GM12878 (cell line): ENCODE measurements around the gene ZFP36. TPM values are rescaled to one million over a fixed set of nuclear protein-coding genes. Genes with fewer than 3 reads are reported as not detected.

Experiments
- ATF7 ChIP-seq: fragments of 450-650 bp; IDR thresholded peaks from 2 replicates; pipeline ENCODE4 v1.6.1; 2016; ENCODE audit warnings: low read depth, mild to moderate bottlenecking
- BHLHE40 ChIP-seq, 2 experiments: fragments of 450-650 bp in 1 of 2; IDR thresholded peaks; 2 replicates each; pipeline ENCODE4 v1.6.1; 2011 to 2017; ENCODE audit warnings: low read depth in 2 of 2, borderline replicate concordance in 1 of 2, improper control_type of control experiment in 1 of 2, low read length in 1 of 2, mild to moderate bottlenecking in 1 of 2
- CHD2 ChIP-seq: IDR thresholded peaks from 2 replicates; pipeline ENCODE4 v1.6.1; 2011; ENCODE audit warnings: low read depth, low read length, improper control_type of control experiment, borderline replicate concordance
- CREB1 ChIP-seq: IDR thresholded peaks from 2 replicates; pipeline ENCODE4 v1.6.1; 2012; ENCODE audit warnings: low read depth, mild to moderate bottlenecking, inconsistent platforms
- DPF2 ChIP-seq: fragments of 450-650 bp; IDR thresholded peaks from 2 replicates; pipeline ENCODE4 v1.6.1; 2017; ENCODE audit warnings: mild to moderate bottlenecking
- ESRRA ChIP-seq: IDR thresholded peaks from 2 replicates; pipeline ENCODE4 v1.6.1; 2012; ENCODE audit warnings: mild to moderate bottlenecking, low read length, improper control_type of control experiment
- ETV6 ChIP-seq, 2 experiments: fragments of 450-650 bp in 1 of 2; IDR thresholded peaks in 1 of 2; conservative IDR thresholded peaks in 1 of 2; 2 replicates each; pipeline ENCODE4 v1.6.1; 2014; ENCODE audit warnings: antibody characterized with exemption in 1 of 2, borderline replicate concordance in 1 of 2, low read depth in 1 of 2, mild to moderate bottlenecking in 1 of 2, moderate library complexity in 1 of 2
- FOXM1 ChIP-seq: IDR thresholded peaks from 2 replicates; pipeline ENCODE4 v1.6.1; 2012; ENCODE audit warnings: low read depth, mild to moderate bottlenecking, inconsistent platforms, low read length, moderate library complexity
- IKZF1 ChIP-seq: fragments of 450-650 bp; conservative IDR thresholded peaks from 2 replicates; pipeline ENCODE4 v1.6.1; 2017; ENCODE audit warnings: antibody characterized with exemption, mild to moderate bottlenecking
- IRF4 ChIP-seq: IDR thresholded peaks from 2 replicates; pipeline ENCODE4 v1.6.1; 2011; ENCODE audit warnings: low read depth, low read length
- JUNB ChIP-seq: IDR thresholded peaks from 2 replicates; pipeline ENCODE4 v1.6.1; 2016; ENCODE audit warnings: antibody characterized with exemption, mild to moderate bottlenecking
- MEF2A ChIP-seq: IDR thresholded peaks from 2 replicates; pipeline ENCODE4 v1.6.1; 2011; ENCODE audit warnings: low read depth, mild to moderate bottlenecking, low read length, moderate library complexity; ENCODE audit not compliant: insufficient read depth
- MTA2 ChIP-seq: fragments of 450-650 bp; IDR thresholded peaks from 2 replicates; pipeline ENCODE4 v1.6.1; 2016; ENCODE audit warnings: low read depth, mild to moderate bottlenecking, moderate library complexity
- NFYB ChIP-seq: IDR thresholded peaks from 2 replicates; pipeline ENCODE4 v1.6.1; 2011; ENCODE audit warnings: low read depth, mild to moderate bottlenecking, low read length, improper control_type of control experiment, moderate library complexity; ENCODE audit not compliant: insufficient read depth
- NR2C1 ChIP-seq: fragments of 450-650 bp; IDR thresholded peaks from 2 replicates; pipeline ENCODE4 v1.6.1; 2017; ENCODE audit warnings: antibody characterized with exemption, mild to moderate bottlenecking, moderate library complexity
- NR2F1 ChIP-seq: fragments of 450-650 bp; conservative IDR thresholded peaks from 2 replicates; pipeline ENCODE4 v1.6.1; 2017; ENCODE audit warnings: mild to moderate bottlenecking
- PAX5 ChIP-seq: IDR thresholded peaks from 2 replicates; pipeline ENCODE4 v1.6.1; 2011; ENCODE audit warnings: low read depth, low read length, borderline replicate concordance
- PML ChIP-seq: IDR thresholded peaks from 2 replicates; pipeline ENCODE4 v1.6.1; 2012; ENCODE audit warnings: low read length, inconsistent platforms
- POLR2A ChIP-seq: IDR thresholded peaks from 2 replicates; pipeline ENCODE4 v1.6.1; 2011; ENCODE audit warnings: low read depth, mild to moderate bottlenecking, low read length
- POLR2AphosphoS5 ChIP-seq: IDR thresholded peaks from 2 replicates; pipeline ENCODE4 v1.6.1; 2011; ENCODE audit warnings: mild to moderate bottlenecking, low read length, inconsistent platforms
- RBBP5 ChIP-seq: fragments of 200-600 bp; sonication (generic); conservative IDR thresholded peaks from 2 replicates; pipeline ENCODE4 v1.6.1; 2016
- RFX5 ChIP-seq: IDR thresholded peaks from 2 replicates; pipeline ENCODE4 v1.6.1; 2011; ENCODE audit warnings: low read depth, low read length, improper control_type of control experiment
- SMARCA5 ChIP-seq: fragments of 450-650 bp; IDR thresholded peaks from 2 replicates; pipeline ENCODE4 v1.6.1; 2017; ENCODE audit warnings: mild to moderate bottlenecking
- TCF12 ChIP-seq: IDR thresholded peaks from 2 replicates; pipeline ENCODE4 v1.6.1; 2011; ENCODE audit warnings: low read depth, mild to moderate bottlenecking, low read length
- ZBED1 ChIP-seq: IDR thresholded peaks from 2 replicates; pipeline ENCODE4 v1.6.1; 2016; ENCODE audit warnings: borderline replicate concordance
- polyA plus RNA-seq, 11 experiments: library from polyadenylated mRNA; depleted of rRNA in 4 of 11; unstranded in 6 of 11; stranded (reverse) in 5 of 11; fragments of >200 nt; fragmentation: Nextera tagmentation in 4 of 11; fragmentation: Illumina TruSeq in 1 of 11; extraction: Ambion mirVana in 4 of 11; extraction: Trizol in 1 of 11; gene quantifications; 1 replicate in 1 of 11; 2 replicates in 10 of 11; pipeline versions ENCODE4 v1.2.1 to v1.2.3, GENCODE V29; 2011 to 2016; ENCODE audit warnings: inconsistent platforms in 2 of 11, missing spikeins in 2 of 11, low read depth in 1 of 11
- total RNA-seq, 4 experiments: library from RNA; depleted of rRNA in 3 of 4; stranded (reverse); fragments of >200 nt in 3 of 4; fragmentation: Illumina TruSeq in 1 of 4; extraction: Trizol in 1 of 4; gene quantifications; 2 replicates each; pipeline versions ENCODE4 v1.2.1 to v1.2.3, GENCODE V29; 2013 to 2021
- TF ChIP-seq, protein P1 (sequence below): fragments of 150-350 bp; IDR thresholded peaks from 2 replicates; pipeline ENCODE4 v1.6.1; 2014; ENCODE audit warnings: mild to moderate bottlenecking, low read depth, low read length
- TF ChIP-seq, protein P2 (sequence below): IDR thresholded peaks from 2 replicates; pipeline ENCODE4 v1.6.1; 2011; ENCODE audit warnings: borderline replicate concordance, low read depth, mild to moderate bottlenecking, moderate library complexity, mixed read lengths, low read length; ENCODE audit not compliant: insufficient read depth; ENCODE audit errors: extremely low read length
- TF ChIP-seq, protein P3 (sequence below): IDR thresholded peaks from 2 replicates; pipeline ENCODE4 v1.6.1; 2012; ENCODE audit warnings: low read length, inconsistent platforms

The ZFP36 gene
- total and polyA plus RNA-seq, 10 of the 15 experiments (the other 5 are each of a cell fraction or from before 2014, with no cell fraction given), result 5.3 to 55.0 (median 18.1) TPM

DNA sequence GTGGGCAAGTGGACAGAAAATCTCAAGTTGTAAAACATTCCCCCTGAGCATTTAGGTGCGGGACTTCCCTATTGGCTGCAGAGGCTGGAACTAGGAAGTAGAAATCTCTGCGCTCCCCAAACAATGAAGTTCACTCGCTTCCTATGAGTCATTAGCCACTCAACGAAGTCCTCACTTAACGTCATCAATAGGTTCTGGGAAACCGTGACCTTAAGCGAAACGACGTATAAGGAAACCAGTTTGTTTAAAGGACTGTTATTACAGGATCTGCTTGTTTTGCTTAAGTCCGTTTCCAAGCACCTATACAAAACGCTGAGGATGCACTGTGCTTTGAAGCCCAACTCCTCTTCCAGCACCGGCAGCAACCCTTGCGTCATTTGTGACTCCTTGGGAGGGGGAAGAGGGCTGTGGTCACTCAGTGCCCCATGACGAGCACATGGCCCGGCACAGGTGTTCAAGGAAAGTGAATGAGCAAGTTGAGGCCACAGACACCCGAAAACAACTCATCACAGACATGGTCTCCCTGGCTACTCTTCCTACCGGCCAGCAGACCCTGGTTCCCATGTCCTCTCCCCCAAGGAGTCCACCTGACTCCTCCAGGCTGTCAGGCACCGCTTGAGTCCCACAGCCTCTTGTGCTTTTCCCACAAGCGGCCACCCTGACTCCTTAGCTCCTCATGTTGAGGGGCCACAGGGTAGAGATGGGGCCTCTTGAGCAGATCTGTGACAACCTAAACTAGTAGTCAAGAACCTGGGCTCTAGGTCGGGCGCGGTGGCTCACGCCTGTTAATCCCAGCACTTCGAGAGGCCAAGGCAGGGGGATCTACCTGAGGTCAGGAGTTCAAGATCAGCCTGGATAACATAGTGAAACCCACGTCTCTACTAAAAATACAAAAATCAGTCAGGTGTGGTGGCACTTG is 24.3 kb downstream of the ZFP36 start (continued):
- peak; percentile 80; the same call in 1 of the 2 replicates for TF ChIP-seq TCF12
- TF ChIP-seq NR2F1, result peak; percentile 10; the same call in 1 of the 2 replicates
- peak; percentile 75; the same call in 1 of the 2 replicates for TF ChIP-seq RBBP5
- TF ChIP-seq ESRRA, result no peak
- peak in 1 of 2 experiments; percentile 80; a peak in 2 of 4 replicates for TF ChIP-seq ETV6 (conservative IDR thresholded peaks at IDR 0.05 in 1 of 2, IDR thresholded peaks at IDR 0.05 in 1 of 2; ENCODE audit: borderline replicate concordance in 1 of 2, low read depth in 1 of 2)
- TF ChIP-seq, protein P1, sequence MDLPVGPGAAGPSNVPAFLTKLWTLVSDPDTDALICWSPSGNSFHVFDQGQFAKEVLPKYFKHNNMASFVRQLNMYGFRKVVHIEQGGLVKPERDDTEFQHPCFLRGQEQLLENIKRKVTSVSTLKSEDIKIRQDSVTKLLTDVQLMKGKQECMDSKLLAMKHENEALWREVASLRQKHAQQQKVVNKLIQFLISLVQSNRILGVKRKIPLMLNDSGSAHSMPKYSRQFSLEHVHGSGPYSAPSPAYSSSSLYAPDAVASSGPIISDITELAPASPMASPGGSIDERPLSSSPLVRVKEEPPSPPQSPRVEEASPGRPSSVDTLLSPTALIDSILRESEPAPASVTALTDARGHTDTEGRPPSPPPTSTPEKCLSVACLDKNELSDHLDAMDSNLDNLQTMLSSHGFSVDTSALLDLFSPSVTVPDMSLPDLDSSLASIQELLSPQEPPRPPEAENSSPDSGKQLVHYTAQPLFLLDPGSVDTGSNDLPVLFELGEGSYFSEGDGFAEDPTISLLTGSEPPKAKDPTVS, result no peak
- no peak for TF ChIP-seq NR2C1
- peak in 1 of 2 experiments; percentile 49; a peak in 1 of 4 replicates for TF ChIP-seq BHLHE40 (IDR thresholded peaks at IDR 0.05; ENCODE audit: borderline replicate concordance in 1 of 2, low read depth in 2 of 2, low read length in 1 of 2)
- TF ChIP-seq, protein P2, sequence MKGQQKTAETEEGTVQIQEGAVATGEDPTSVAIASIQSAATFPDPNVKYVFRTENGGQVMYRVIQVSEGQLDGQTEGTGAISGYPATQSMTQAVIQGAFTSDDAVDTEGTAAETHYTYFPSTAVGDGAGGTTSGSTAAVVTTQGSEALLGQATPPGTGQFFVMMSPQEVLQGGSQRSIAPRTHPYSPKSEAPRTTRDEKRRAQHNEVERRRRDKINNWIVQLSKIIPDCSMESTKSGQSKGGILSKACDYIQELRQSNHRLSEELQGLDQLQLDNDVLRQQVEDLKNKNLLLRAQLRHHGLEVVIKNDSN, result no peak
- TF ChIP-seq IRF4, result peak; percentile 66; the same call in 1 of the 2 replicates
- no peak for TF ChIP-seq RFX5
- TF ChIP-seq POLR2AphosphoS5, result 0 out of 2 replicates have a peak, but pooled peaks have one; percentile 27
- TF ChIP-seq CREB1, result peak; percentile 96
- TF ChIP-seq MTA2, result peak; percentile 20; the same call in 1 of the 2 replicates
- TF ChIP-seq NFYB, result peak; percentile 78
- peak; percentile 61 for TF ChIP-seq JUNB
- 0 out of 2 replicates have a peak, but pooled peaks have one; percentile 23 for TF ChIP-seq DPF2
- TF ChIP-seq, protein P3, sequence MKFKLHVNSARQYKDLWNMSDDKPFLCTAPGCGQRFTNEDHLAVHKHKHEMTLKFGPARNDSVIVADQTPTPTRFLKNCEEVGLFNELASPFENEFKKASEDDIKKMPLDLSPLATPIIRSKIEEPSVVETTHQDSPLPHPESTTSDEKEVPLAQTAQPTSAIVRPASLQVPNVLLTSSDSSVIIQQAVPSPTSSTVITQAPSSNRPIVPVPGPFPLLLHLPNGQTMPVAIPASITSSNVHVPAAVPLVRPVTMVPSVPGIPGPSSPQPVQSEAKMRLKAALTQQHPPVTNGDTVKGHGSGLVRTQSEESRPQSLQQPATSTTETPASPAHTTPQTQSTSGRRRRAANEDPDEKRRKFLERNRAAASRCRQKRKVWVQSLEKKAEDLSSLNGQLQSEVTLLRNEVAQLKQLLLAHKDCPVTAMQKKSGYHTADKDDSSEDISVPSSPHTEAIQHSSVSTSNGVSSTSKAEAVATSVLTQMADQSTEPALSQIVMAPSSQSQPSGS, result peak; percentile 43; the same call in 1 of the 2 replicates
- TF ChIP-seq ZBED1, result 0 out of 2 replicates have a peak, but pooled peaks have one; percentile 17
- TF ChIP-seq PML, result peak; percentile 89
- peak; percentile 73 for TF ChIP-seq ATF7
- peak; percentile 47; the same call in 1 of the 2 replicates for TF ChIP-seq IKZF1
- 0 out of 2 replicates have a peak, but pooled peaks have one; percentile 68 for TF ChIP-seq SMARCA5
- peak; percentile 53; the same call in 1 of the 2 replicates for TF ChIP-seq FOXM1
- peak; percentile 27; the same call in 1 of the 2 replicates for TF ChIP-seq CHD2
- TF ChIP-seq POLR2A, result peak; percentile 71
- TF ChIP-seq MEF2A, result 0 out of 2 replicates have a peak, but pooled peaks have one; percentile 15
- TF ChIP-seq PAX5, result peak; percentile 8; the same call in 1 of the 2 replicates
